ACC112 (cell line): ENCODE results near the gene QPRT.
"Not testable (repeated sequence)": the region's sequence is repeated elsewhere in the genome, so short reads cannot be mapped to it uniquely, and the experiment has no call there.

Source experiments
- H2AFZ ChIP-seq: fragments of 200-600 bp; sonication (generic); one replicate; pipeline ENCODE4 v1.6.0; 2017; ENCODE audit warnings: antibody characterized with exemption, low read length; ENCODE audit not compliant: unreplicated experiment
- H3K27ac ChIP-seq: fragments of 200-600 bp; sonication (generic); 2 replicates; pipeline ENCODE4 v1.5.1; 2014; ENCODE audit warnings: low read depth, mild to moderate bottlenecking, antibody characterized with exemption, low read length, moderate library complexity
- H3K27me3 ChIP-seq: fragments of 200-600 bp; sonication (generic); 2 replicates; pipeline ENCODE4 v1.6.1; 2014; ENCODE audit warnings: mild to moderate bottlenecking, antibody characterized with exemption, low read length, moderate library complexity, mixed read lengths; ENCODE audit not compliant: insufficient read depth
- H3K36me3 ChIP-seq: fragments of 200-600 bp; sonication (generic); 2 replicates; pipeline ENCODE4 v1.6.1; 2016; ENCODE audit warnings: mild to moderate bottlenecking, antibody characterized with exemption, low read length, moderate library complexity, mixed read lengths; ENCODE audit not compliant: insufficient read depth
- H3K4me1 ChIP-seq: fragments of 200-600 bp; sonication (generic); one replicate; pipeline ENCODE4 v1.6.1; 2016; ENCODE audit warnings: low read length, mixed read lengths; ENCODE audit not compliant: insufficient read depth, unreplicated experiment, control insufficient read depth
- H3K4me3 ChIP-seq: fragments of 200-600 bp; sonication (generic); 2 replicates; pipeline ENCODE4 v1.5.1; 2014; ENCODE audit warnings: mild to moderate bottlenecking, low read depth, low read length
- H3K79me2 ChIP-seq: fragments of 200-600 bp; sonication (generic); one replicate; pipeline ENCODE4 v1.6.0; 2016; ENCODE audit warnings: low read length; ENCODE audit not compliant: control insufficient read depth, unreplicated experiment, insufficient read depth

The QPRT gene

GRCh38 chr16:29678691-29679267 lies at the start of gene QPRT:
Gene QPRT (plus strand): TSS chr16:29679180. CDS start chr16:29679198, 18 bp downstream.
- Histone ChIP-seq H3K79me2 (no peaks in the 10 kb centered on the region), H3K36me3 (no peaks in the 10 kb centered on the region), H3K4me3 (peak within 1 kb of the TSS; percentile 66), H2AFZ (no peak within 1 kb of the TSS), H3K4me1 (no peaks in the 10 kb centered on the region), H3K27me3 (no peaks in the 10 kb centered on the region), H3K27ac (no peak within 1 kb of the TSS)

GRCh38 chr16:29629318-29629717 lies 49.7 kb upstream of the QPRT start:
- not testable (repeated sequence) for H3K27ac ChIP-seq, H2AFZ ChIP-seq, H3K79me2 ChIP-seq

DNA sequence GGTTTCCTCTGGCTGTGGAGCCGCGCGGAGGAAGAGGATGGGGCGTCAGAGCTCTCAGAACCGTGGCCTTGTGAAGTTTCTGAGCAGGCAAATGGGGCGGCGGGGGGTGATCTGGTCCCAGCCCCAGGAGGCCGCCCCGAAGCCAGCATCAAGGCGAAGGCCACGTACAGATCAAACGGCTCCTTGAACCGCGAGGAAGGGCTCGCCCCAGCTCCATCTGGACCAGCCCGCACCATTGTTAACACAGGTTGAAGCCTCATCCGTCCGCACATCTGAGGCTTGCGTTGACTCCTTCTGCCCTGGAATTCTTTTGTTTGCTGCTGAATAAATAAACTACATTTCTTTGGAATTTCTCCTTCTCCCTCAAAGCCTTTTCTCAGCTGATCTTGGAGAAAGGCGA lies 47.3 kb upstream of the QPRT start:
- H3K4me3 ChIP-seq, H3K36me3 ChIP-seq, H2AFZ ChIP-seq, H3K4me1 ChIP-seq, H3K27ac ChIP-seq, H3K27me3 ChIP-seq, H3K79me2 ChIP-seq: not testable (repeated sequence)

More at GRCh38 chr16:29629318-29629717, 49.7 kb upstream of the QPRT start:
- not testable (repeated sequence) for H3K4me1 ChIP-seq, H3K36me3 ChIP-seq, H3K4me3 ChIP-seq, H3K27me3 ChIP-seq

DNA sequence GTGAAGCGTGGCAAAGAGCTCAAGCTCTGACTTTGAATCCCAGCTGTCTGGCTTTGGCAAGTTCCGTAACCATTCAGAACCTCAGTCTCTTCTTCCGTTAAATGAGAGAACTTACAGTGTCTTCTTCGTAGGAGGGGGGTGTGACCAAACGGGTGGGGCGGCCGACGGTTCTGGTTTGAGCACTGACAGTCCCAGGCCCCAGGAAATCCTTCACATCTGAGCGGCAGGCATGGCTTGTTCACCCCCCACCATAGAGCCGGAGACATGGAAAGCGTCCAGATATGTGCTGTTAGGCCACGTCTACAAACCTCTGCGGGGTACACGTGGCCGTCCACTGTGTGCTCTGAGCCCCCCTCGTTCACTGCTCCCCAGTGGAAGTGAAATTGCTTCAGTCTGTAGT lies 43.1 kb upstream of the QPRT start:
- H3K27ac ChIP-seq, H3K36me3 ChIP-seq: not testable (repeated sequence)

DNA sequence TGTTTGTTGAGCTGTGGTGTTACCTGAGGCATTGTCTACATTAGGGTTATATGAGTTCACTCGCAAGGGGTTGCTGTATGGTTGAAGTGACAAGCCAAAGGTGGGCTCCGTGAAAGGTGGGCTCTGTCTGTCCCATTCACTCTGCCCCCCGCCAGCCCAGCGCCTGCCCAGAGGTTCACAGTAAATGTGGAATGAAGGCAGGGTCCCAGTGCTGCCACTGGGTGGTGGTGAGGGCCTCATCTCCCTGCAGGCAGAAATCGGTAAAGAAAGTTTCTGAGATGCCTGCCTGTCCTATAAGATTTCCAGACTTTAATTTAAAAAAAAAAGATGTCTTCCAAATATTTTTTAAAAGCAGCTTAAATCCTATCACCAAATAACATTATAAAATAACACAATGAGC lies 42.6 kb upstream of the QPRT start:
- not testable (repeated sequence) for H3K79me2 ChIP-seq, H3K4me3 ChIP-seq, H3K27ac ChIP-seq

More for the DNA sequence above, 43.1 kb upstream of the QPRT start:
- not testable (repeated sequence) for H2AFZ ChIP-seq, H3K4me1 ChIP-seq, H3K4me3 ChIP-seq, H3K79me2 ChIP-seq, H3K27me3 ChIP-seq

DNA sequence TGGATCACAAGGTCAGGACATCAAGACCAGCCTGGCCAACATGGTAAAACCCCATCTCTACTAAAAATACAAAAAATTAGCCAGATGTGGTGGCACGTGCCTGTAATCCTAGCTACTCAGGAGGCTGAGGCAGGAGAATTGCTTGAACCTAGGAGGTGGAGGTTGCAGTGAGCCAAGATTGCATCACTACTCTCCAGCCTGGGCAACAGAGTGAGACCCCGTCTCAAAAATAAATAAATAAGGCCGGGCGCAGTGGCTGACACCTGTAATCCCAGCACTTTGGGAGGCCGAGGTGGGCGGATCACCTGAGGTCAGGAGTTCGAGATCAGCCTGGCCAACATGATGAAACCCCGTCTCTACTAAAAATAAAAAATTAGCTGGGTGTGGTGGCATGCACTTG lies 40.2 kb upstream of the QPRT start:
- H3K4me3 ChIP-seq, H2AFZ ChIP-seq, H3K27ac ChIP-seq, H3K36me3 ChIP-seq, H3K4me1 ChIP-seq, H3K79me2 ChIP-seq, H3K27me3 ChIP-seq: not testable (repeated sequence)

More for the DNA sequence above, 42.6 kb upstream of the QPRT start:
- H3K4me1 ChIP-seq, H3K36me3 ChIP-seq, H2AFZ ChIP-seq, H3K27me3 ChIP-seq: not testable (repeated sequence)

DNA sequence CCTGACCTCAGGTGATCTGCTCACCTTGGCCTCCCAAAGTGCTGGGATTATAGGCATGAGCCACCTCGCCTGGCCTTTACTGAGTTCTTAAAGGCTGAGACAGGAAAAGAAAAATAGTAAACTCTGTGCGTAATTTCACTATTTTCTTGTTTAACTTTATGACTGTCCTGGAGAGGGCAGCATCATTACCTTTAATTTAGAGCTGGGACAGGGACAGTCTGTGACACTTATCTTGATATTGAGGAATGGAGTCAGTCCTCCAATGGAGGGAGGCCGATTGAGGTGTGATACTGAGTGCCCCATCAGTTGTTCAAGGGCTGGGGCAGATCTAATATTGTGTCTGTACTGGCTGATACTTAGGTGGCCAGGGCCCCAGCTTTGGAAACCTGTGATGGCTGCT lies 37.4 kb upstream of the QPRT start:
- no peak overlapping the region for H3K27ac ChIP-seq

GRCh38 chr16:29643596-29643995 lies 35.4 kb upstream of the QPRT start:
- Histone ChIP-seq H3K27ac (no peak overlapping the region), H3K27me3 (no peaks in the 10 kb centered on the region), H3K79me2 (no peaks in the 10 kb centered on the region), H2AFZ (no peak overlapping the region), H3K4me1 (no peaks in the 10 kb centered on the region), H3K36me3 (no peaks in the 10 kb centered on the region), H3K4me3 (no peak overlapping the region)

More for the DNA sequence above, 37.4 kb upstream of the QPRT start:
- no peaks in the 10 kb centered on the region for H3K36me3 ChIP-seq
- H3K79me2 ChIP-seq, result no peaks in the 10 kb centered on the region
- no peaks in the 10 kb centered on the region for H3K4me1 ChIP-seq
- H2AFZ ChIP-seq, result no peak overlapping the region
- H3K27me3 ChIP-seq, result no peaks in the 10 kb centered on the region
- H3K4me3 ChIP-seq, result no peak overlapping the region

DNA sequence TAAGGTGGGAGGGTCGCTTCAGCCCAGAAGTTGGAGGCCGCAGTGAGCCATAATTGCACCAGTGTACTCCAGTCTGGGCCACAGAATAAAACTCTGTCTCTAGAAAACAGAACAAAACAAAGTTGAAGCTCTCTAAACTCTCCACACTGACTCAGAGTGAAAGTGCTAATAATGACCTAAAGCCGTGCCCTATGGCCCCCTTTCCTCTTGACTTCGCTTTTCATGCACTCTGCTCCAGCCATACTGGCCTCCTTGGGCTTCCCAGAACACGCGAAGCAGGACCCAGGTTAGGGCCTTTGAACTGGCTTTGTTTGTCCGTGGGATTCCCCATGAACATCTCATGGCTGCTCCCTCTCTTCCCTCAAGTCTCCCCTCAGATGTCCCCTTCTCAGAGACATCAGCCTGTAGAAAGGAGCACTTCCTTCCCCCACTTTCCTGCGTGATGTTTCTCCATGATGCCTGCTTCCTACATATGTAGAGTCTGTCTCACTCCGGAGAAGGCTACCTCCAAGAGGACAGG lies 34.6 kb upstream of the QPRT start:
- Histone ChIP-seq H3K27me3 (no peaks in the 10 kb centered on the region), H3K79me2 (no peaks in the 10 kb centered on the region), H3K4me3 (no peak overlapping the region), H3K27ac (no peak overlapping the region), H2AFZ (no peak overlapping the region), H3K36me3 (no peaks in the 10 kb centered on the region), H3K4me1 (no peaks in the 10 kb centered on the region)

- no peaks in the 10 kb centered on the region for H3K27me3 ChIP-seq
- H3K4me3 ChIP-seq, result no peak overlapping the region
- no peak overlapping the region for H2AFZ ChIP-seq
- no peaks in the 10 kb centered on the region for H3K36me3 ChIP-seq
- H3K4me1 ChIP-seq, result no peaks in the 10 kb centered on the region
- no peaks in the 10 kb centered on the region for H3K79me2 ChIP-seq
- H3K27ac ChIP-seq, result no peak overlapping the region
These were observed 33.8 kb upstream of the QPRT start for GRCh38 chr16:29644973-29645693.

DNA sequence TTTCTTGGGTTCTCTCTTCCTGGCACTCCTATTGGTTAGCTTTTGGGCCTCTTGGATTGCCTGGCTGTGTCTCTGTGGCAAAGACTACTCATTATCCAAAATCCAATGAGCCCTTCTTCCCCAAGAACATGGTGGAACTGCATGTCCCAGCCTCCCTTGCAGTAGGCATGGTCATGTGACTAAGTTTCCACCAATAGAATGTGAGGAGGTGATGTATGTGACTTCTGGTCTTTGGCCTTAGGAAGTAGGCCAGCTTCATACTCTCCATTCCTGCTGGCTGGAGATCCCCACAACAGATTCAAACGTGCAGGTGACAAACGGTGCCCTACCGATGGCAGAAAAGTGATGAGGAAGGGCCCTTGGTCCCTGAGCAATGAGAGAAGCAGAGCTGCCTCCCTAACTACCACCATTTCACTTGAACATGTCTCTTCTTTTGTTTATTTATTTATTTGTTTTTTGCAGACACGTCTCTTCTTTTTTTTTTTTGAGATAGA lies 33.2 kb upstream of the QPRT start:
- no peaks in the 10 kb centered on the region for H3K4me1 ChIP-seq
- H3K36me3 ChIP-seq, result no peaks in the 10 kb centered on the region
- no peaks in the 10 kb centered on the region for H3K27me3 ChIP-seq
- no peaks in the 10 kb centered on the region for H3K79me2 ChIP-seq
- H3K27ac ChIP-seq, result no peak overlapping the region
- no peak overlapping the region for H3K4me3 ChIP-seq
- no peak overlapping the region for H2AFZ ChIP-seq
